B cell (primary cell): ENCODE results near the gene NAB1. TPM values are rescaled to one million over a fixed set of nuclear protein-coding genes. Genes with fewer than 3 reads are reported as not detected.

Experiments used
- ATAC-seq: fragments of 200-7000 bp; cut with Tn5 transposase; one replicate; pipeline ENCODE4 v1.10.0; 2021; ENCODE audit warnings: low read depth, mild to moderate bottlenecking, moderate number of reproducible peaks, moderate library complexity
- CTCF ChIA-PET: fragments of 350-600 bp; sonication (Branson Sonifier 250); formaldehyde crosslinking; loops from one replicate; lab custom pipeline; 2021; ENCODE audit warnings: antibody characterized with exemption, inconsistent platforms; lab: Charles Lee
- POLR2A ChIA-PET: fragments of 350-600 bp; sonication (Branson Sonifier 250); formaldehyde crosslinking; loops from one replicate; lab custom pipeline; 2021; ENCODE audit warnings: antibody characterized with exemption; lab: Charles Lee
- DNase-seq: peaks from one replicate; pipeline ENCODE4 v3.0.0; 2013
- H2AFZ ChIP-seq: 2 replicates; pipeline ENCODE4 v1.6.1; 2012; ENCODE audit warnings: mild to moderate bottlenecking, low read depth, low read length; ENCODE audit not compliant: insufficient read depth, poor library complexity, severe bottlenecking
- H3K27ac ChIP-seq, 2 donors: 1 replicate in 1 of 2; 2 replicates in 1 of 2; pipeline ENCODE4 v1.5.1; 2012 to 2013; ENCODE audit warnings: low read length in 2 of 2, mild to moderate bottlenecking in 2 of 2, moderate library complexity in 1 of 2
- H3K27me3 ChIP-seq, 4 experiments: fragments of 200-600 bp in 1 of 4; sonication (generic) in 1 of 4; replicated peaks in 1 of 4; 1 replicate in 2 of 4; 2 replicates in 2 of 4; pipeline versions ENCODE4 v1.6.1 to v1.7.0; 2013 to 2016; ENCODE audit warnings: low read length in 3 of 4, mild to moderate bottlenecking in 2 of 4, mixed read lengths in 1 of 4, moderate library complexity in 1 of 4; ENCODE audit not compliant: insufficient read depth in 4 of 4, control insufficient read depth in 3 of 4; ENCODE audit errors: control extremely low read depth in 1 of 4
- H3K36me3 ChIP-seq, 2 experiments: replicated peaks in 1 of 2; 1 replicate in 1 of 2; 2 replicates in 1 of 2; pipeline versions ENCODE4 v1.6.1 to v1.7.1; 2013; ENCODE audit warnings: low read length in 1 of 2; ENCODE audit not compliant: insufficient read depth in 2 of 2, control insufficient read depth in 1 of 2; ENCODE audit errors: control extremely low read depth in 1 of 2, extremely low read depth in 1 of 2
- H3K4me1 ChIP-seq, 2 donors: fragments of 200-600 bp in 1 of 2; sonication (generic) in 1 of 2; 1 replicate in 1 of 2; 2 replicates in 1 of 2; pipeline versions ENCODE4 v1.5.1 to v1.6.1; 2013 to 2017; ENCODE audit warnings: low read length in 2 of 2; ENCODE audit not compliant: control insufficient read depth in 2 of 2, insufficient read depth in 2 of 2
- H3K4me2 ChIP-seq: replicated peaks from 2 replicates; pipeline ENCODE3; 2012; ENCODE audit warnings: mild to moderate bottlenecking, low read depth, low read length; ENCODE audit not compliant: poor library complexity, severe bottlenecking
- H3K4me3 ChIP-seq, 5 experiments: fragments of 200-600 bp in 1 of 5; sonication (generic) in 1 of 5; 1 replicate in 3 of 5; 2 replicates in 2 of 5; pipeline versions ENCODE4 v1.5.1 to v1.7.0; 2011 to 2016; ENCODE audit warnings: low read length in 4 of 5, mild to moderate bottlenecking in 4 of 5, low read depth in 2 of 5, control low read depth in 1 of 5, moderate library complexity in 1 of 5; ENCODE audit not compliant: insufficient read depth in 1 of 5; ENCODE audit errors: control extremely low read depth in 1 of 5, extremely low read depth in 1 of 5
- H3K79me2 ChIP-seq: fragments of 200-600 bp; sonication (generic); one replicate; pipeline ENCODE4 v1.6.0; 2016; ENCODE audit warnings: low read length; ENCODE audit not compliant: control insufficient read depth, insufficient read depth
- H3K9ac ChIP-seq: fragments of 200-600 bp; sonication (generic); 2 replicates; pipeline ENCODE4 v1.6.1; 2017; ENCODE audit warnings: mild to moderate bottlenecking, low read length, moderate library complexity
- H3K9me3 ChIP-seq, 3 donors: one replicate each; pipeline versions ENCODE4 v1.6.1 to v1.7.1; 2013; ENCODE audit warnings: low read length in 2 of 3; ENCODE audit not compliant: control insufficient read depth in 2 of 3, insufficient read depth in 1 of 3; ENCODE audit errors: control extremely low read depth in 1 of 3
- H4K20me1 ChIP-seq: 2 replicates; pipeline ENCODE4 v1.6.0; 2012; ENCODE audit warnings: mild to moderate bottlenecking, low read length; ENCODE audit not compliant: insufficient read depth, control insufficient read depth, poor library complexity, severe bottlenecking
- H3K27ac Mint-ChIP-seq: one replicate; pipeline ENCODE4 v1.8.0; 2021; ENCODE audit warnings: mixed read lengths
- H3K27me3 Mint-ChIP-seq: one replicate; pipeline ENCODE4 v1.8.0; 2021; ENCODE audit warnings: mixed read lengths
- H3K4me1 Mint-ChIP-seq: one replicate; pipeline ENCODE4 v1.8.0; 2021; ENCODE audit warnings: mixed read lengths
- H3K4me3 Mint-ChIP-seq: one replicate; pipeline ENCODE4 v1.8.0; 2021; ENCODE audit warnings: mixed read lengths
- H3K9me3 Mint-ChIP-seq: one replicate; pipeline ENCODE4 v1.8.0; 2022; ENCODE audit warnings: mixed read lengths; ENCODE audit not compliant: insufficient read depth
- EZH2 ChIP-seq: IDR thresholded peaks from 2 replicates; pipeline ENCODE4 v1.6.1; 2012; ENCODE audit warnings: borderline replicate concordance, low read depth, mild to moderate bottlenecking, moderate library complexity, low read length; ENCODE audit not compliant: insufficient read depth, poor library complexity, severe bottlenecking
- WGBS: methylation state at CpG from one replicate; pipeline ENCODE4 v1.1.5; 2013; ENCODE audit warnings: missing lambda C conversion rate; ENCODE audit not compliant: insufficient coverage; 5-methylcytosine and 5-hydroxymethylcytosine counted together
- intact Hi-C: fragments of 100-400 bp; cut with micrococcal nuclease; formaldehyde crosslinking; loops from one replicate; pipeline ENCODE4 v1.10.0; 2022
- polyA plus RNA-seq: library from polyadenylated mRNA; depleted of rRNA; stranded (reverse); fragments of >200 nt; gene quantifications from 2 replicates; pipeline ENCODE4 v1.2.3, GENCODE V29; 2012
- total RNA-seq, 2 donors: library from RNA; stranded (reverse); fragments of 120-200 nt in 1 of 2; gene quantifications; 1 replicate in 1 of 2; 2 replicates in 1 of 2; pipeline versions ENCODE4 v1.2.3 to v1.2.4, GENCODE V29; 2013 to 2022
- TF ChIP-seq, protein P1 (sequence below): fragments of 200-600 bp; IDR thresholded peaks from one replicate; pipeline ENCODE4 v1.8.0; 2022; ENCODE audit warnings: antibody characterized with exemption, mild to moderate bottlenecking

The NAB1 gene
- total and polyA plus RNA-seq, 2 donors (not counting 1 experiment from before 2014, with no cell fraction given) = 6.3 to 24.9 TPM

DNA sequence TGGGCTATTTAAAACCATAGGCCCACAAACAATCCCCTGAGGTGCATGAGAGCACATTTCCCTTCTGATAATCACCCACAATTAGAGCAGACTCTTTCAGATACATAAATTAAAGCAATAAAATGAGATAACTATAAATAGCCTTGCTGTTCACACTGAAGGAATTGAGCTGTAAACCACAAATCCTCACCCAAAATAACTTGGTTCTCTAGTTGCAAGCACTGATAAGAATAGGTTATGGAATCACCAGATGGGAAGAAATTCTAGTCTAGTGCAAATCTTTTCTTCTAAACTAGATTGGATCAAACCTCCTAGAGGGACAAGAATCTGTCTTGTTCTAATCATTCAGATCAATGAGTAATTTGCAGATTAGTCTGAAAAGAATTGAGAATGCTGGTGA lies 64.6 kb downstream of the NAB1 start:
- Mint-ChIP-seq H3K9me3 (no peaks in the 10 kb centered on the region), H3K27me3 (no peaks in the 10 kb centered on the region), H3K27ac (no peak overlapping the region), H3K4me3 (no peak overlapping the region), H3K4me1 (peaks cover 2% of the 10 kb centered on the region)
- Histone ChIP-seq H3K4me2 (no peak overlapping the region), H3K27ac (no peak overlapping the region), H3K9me3 (no peaks in the 10 kb centered on the region), H3K27me3 (no peaks in the 10 kb centered on the region), H3K4me1 (no peaks in the 10 kb centered on the region), H3K9ac (no peak overlapping the region), H4K20me1 (no peaks in the 10 kb centered on the region), H2AFZ (no peak overlapping the region), H3K36me3 (no peaks in the 10 kb centered on the region), H3K4me3 (no peak overlapping the region), H3K79me2 (no peaks in the 10 kb centered on the region)
- DNase-seq (no peak), ATAC-seq (no peak)
- ChIA-PET CTCF (no interaction called here), POLR2A (no interaction called here)
- no peak for TF ChIP-seq EZH2
- TF ChIP-seq, protein P1, sequence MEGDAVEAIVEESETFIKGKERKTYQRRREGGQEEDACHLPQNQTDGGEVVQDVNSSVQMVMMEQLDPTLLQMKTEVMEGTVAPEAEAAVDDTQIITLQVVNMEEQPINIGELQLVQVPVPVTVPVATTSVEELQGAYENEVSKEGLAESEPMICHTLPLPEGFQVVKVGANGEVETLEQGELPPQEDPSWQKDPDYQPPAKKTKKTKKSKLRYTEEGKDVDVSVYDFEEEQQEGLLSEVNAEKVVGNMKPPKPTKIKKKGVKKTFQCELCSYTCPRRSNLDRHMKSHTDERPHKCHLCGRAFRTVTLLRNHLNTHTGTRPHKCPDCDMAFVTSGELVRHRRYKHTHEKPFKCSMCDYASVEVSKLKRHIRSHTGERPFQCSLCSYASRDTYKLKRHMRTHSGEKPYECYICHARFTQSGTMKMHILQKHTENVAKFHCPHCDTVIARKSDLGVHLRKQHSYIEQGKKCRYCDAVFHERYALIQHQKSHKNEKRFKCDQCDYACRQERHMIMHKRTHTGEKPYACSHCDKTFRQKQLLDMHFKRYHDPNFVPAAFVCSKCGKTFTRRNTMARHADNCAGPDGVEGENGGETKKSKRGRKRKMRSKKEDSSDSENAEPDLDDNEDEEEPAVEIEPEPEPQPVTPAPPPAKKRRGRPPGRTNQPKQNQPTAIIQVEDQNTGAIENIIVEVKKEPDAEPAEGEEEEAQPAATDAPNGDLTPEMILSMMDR = no peak
- intact Hi-C loops = no loop called here

DNA sequence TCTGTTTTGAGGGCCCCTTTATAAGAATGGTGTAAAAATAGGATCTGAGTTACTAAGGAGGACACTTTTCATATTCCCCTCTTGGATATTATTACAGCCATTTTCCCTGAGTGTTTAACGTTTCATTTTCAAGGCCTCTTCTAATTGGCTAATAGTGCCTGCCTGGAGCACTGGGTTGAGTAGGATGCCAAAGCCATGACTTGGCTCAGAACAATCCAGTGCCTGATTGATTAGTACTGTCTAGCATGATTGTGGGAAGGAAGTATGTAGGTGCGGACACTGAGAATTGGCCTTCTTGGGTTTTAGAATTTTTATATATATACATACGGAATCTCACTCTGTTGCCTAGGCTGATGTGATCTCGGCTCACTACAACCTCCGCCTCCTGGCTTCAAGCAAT lies 66.1 kb downstream of the NAB1 start:
- Histone ChIP-seq H4K20me1 (no peaks in the 10 kb centered on the region), H2AFZ (no peak overlapping the region), H3K4me2 (no peak overlapping the region), H3K4me1 (no peaks in the 10 kb centered on the region), H3K27ac (no peak overlapping the region), H3K27me3 (no peaks in the 10 kb centered on the region), H3K4me3 (no peak overlapping the region), H3K79me2 (no peaks in the 10 kb centered on the region), H3K9ac (no peak overlapping the region), H3K36me3 (no peaks in the 10 kb centered on the region), H3K9me3 (no peaks in the 10 kb centered on the region)
- POLR2A ChIA-PET = no interaction called here
- intact Hi-C loops = no loop called here
- no peak overlapping the region for H3K27ac Mint-ChIP-seq
- WGBS = no CpG with 5 or more reads among the region's 5 CpGs
- H3K4me1 Mint-ChIP-seq = peaks cover 5% of the 10 kb centered on the region
- CTCF ChIA-PET = no interaction called here
- no peaks in the 10 kb centered on the region for H3K9me3 Mint-ChIP-seq
- DNase-seq = no peak
- no peak for ATAC-seq
- no peak overlapping the region for H3K4me3 Mint-ChIP-seq
- TF ChIP-seq, protein P1 = no peak
- TF ChIP-seq EZH2 = no peak
- H3K27me3 Mint-ChIP-seq = no peaks in the 10 kb centered on the region
